DOHH2 (cell line): ENCODE measurements around the gene CLDN2.

ENCODE experiments used
- H3F3A ChIP-seq: fragments of 200-600 bp; sonication (generic), shearing (Covaris generic); 2 replicates; pipeline ENCODE4 v1.6.0; 2016; ENCODE audit warnings: antibody characterized with exemption, mild to moderate bottlenecking; ENCODE audit not compliant: control insufficient read depth, insufficient read depth
- H3K27ac ChIP-seq: fragments of 200-600 bp; sonication (generic); 2 replicates; pipeline ENCODE4 v1.5.1; 2014; ENCODE audit warnings: low read depth, mild to moderate bottlenecking, low read length, moderate library complexity
- H3K27me3 ChIP-seq: fragments of 200-600 bp; sonication (generic); 2 replicates; pipeline ENCODE4 v1.6.1; 2014; ENCODE audit warnings: mild to moderate bottlenecking, low read length, mixed read lengths; ENCODE audit not compliant: control insufficient read depth
- H3K36me3 ChIP-seq: fragments of 200-600 bp; sonication (generic); 2 replicates; pipeline ENCODE4 v1.6.1; 2014; ENCODE audit warnings: mild to moderate bottlenecking, low read length, moderate library complexity, mixed read lengths; ENCODE audit not compliant: control insufficient read depth
- H3K4me1 ChIP-seq: fragments of 200-600 bp; sonication (generic); 2 replicates; pipeline ENCODE4 v1.6.1; 2014; ENCODE audit warnings: mild to moderate bottlenecking, low read length, mixed read lengths; ENCODE audit not compliant: control insufficient read depth
- H3K4me2 ChIP-seq: fragments of 200-600 bp; sonication (generic); 2 replicates; pipeline ENCODE4 v1.6.0; 2014; ENCODE audit warnings: mild to moderate bottlenecking, low read length, moderate library complexity
- H3K4me3 ChIP-seq: fragments of 200-600 bp; sonication (generic); 2 replicates; pipeline ENCODE4 v1.5.1; 2014; ENCODE audit warnings: mild to moderate bottlenecking, low read length, mixed read lengths
- H3K79me2 ChIP-seq: fragments of 200-600 bp; sonication (generic); 2 replicates; pipeline ENCODE4 v1.6.1; 2014; ENCODE audit warnings: mild to moderate bottlenecking, low read length, mixed read lengths; ENCODE audit not compliant: control insufficient read depth
- H3K9me2 ChIP-seq: fragments of 200-600 bp; sonication (generic); replicated peaks from 2 replicates; pipeline ENCODE4 v1.6.1; 2014; ENCODE audit warnings: mild to moderate bottlenecking, low read length, mixed read lengths; ENCODE audit not compliant: control insufficient read depth
- H3K9me3 ChIP-seq: fragments of 200-600 bp; sonication (generic); 2 replicates; pipeline ENCODE4 v1.6.1; 2014; ENCODE audit warnings: antibody characterized with exemption, low read length, mixed read lengths; ENCODE audit not compliant: control insufficient read depth, insufficient read depth
- H4K20me1 ChIP-seq: fragments of 200-600 bp; sonication (generic); 2 replicates; pipeline ENCODE4 v1.6.0; 2014; ENCODE audit warnings: low read depth, mild to moderate bottlenecking, antibody characterized with exemption, low read length, moderate library complexity; ENCODE audit not compliant: control insufficient read depth, insufficient read depth
- EZH2phosphoT487 ChIP-seq: fragments of 200-600 bp; sonication (generic); IDR thresholded peaks from 2 replicates; pipeline ENCODE4 v1.6.1; 2017; ENCODE audit warnings: borderline replicate concordance, mild to moderate bottlenecking, antibody characterized with exemption, low read length, moderate library complexity, mixed read lengths
- TF ChIP-seq, protein P1 (sequence below): fragments of 200-600 bp; sonication (generic); IDR thresholded peaks from one replicate; pipeline ENCODE4 v1.5.1; 2014; ENCODE audit warnings: antibody characterized with exemption, mild to moderate bottlenecking, low read depth, low read length; ENCODE audit not compliant: poor library complexity, severe bottlenecking

Gene CLDN2

DNA sequence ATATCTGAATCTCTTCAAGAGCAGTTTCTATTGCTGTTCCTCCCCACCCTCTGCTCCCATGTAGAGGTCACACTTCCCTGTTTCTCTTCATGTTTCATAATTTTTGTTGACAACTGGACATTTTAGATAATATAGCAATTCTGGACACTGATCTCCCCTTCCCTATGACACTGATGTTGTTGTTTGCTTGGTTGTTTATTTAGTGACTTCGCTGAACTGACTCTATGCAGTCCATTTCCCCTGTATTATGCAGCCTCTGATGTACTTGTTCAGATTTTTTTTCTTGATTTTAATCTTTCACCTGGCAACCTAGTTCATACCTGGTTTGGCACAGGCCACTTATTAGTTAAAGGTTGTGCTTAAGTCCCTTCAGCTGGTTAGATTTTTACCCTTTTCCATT lies 29.2 kb downstream of the CLDN2 start:
- Histone ChIP-seq H3K4me1 (no peaks in the 10 kb centered on the region), H3K79me2 (no peaks in the 10 kb centered on the region), H3K9me2 (no peaks in the 10 kb centered on the region), H3K4me2 (no peak overlapping the region), H3K27me3 (no peaks in the 10 kb centered on the region), H4K20me1 (no peaks in the 10 kb centered on the region), H3K36me3 (no peaks in the 10 kb centered on the region), H3K9me3 (no peaks in the 10 kb centered on the region), H3K27ac (no peak overlapping the region), H3F3A (no peaks in the 10 kb centered on the region), H3K4me3 (no peak overlapping the region)
- TF ChIP-seq EZH2phosphoT487: no peak
- TF ChIP-seq, protein P1, sequence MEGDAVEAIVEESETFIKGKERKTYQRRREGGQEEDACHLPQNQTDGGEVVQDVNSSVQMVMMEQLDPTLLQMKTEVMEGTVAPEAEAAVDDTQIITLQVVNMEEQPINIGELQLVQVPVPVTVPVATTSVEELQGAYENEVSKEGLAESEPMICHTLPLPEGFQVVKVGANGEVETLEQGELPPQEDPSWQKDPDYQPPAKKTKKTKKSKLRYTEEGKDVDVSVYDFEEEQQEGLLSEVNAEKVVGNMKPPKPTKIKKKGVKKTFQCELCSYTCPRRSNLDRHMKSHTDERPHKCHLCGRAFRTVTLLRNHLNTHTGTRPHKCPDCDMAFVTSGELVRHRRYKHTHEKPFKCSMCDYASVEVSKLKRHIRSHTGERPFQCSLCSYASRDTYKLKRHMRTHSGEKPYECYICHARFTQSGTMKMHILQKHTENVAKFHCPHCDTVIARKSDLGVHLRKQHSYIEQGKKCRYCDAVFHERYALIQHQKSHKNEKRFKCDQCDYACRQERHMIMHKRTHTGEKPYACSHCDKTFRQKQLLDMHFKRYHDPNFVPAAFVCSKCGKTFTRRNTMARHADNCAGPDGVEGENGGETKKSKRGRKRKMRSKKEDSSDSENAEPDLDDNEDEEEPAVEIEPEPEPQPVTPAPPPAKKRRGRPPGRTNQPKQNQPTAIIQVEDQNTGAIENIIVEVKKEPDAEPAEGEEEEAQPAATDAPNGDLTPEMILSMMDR: no peak

DNA sequence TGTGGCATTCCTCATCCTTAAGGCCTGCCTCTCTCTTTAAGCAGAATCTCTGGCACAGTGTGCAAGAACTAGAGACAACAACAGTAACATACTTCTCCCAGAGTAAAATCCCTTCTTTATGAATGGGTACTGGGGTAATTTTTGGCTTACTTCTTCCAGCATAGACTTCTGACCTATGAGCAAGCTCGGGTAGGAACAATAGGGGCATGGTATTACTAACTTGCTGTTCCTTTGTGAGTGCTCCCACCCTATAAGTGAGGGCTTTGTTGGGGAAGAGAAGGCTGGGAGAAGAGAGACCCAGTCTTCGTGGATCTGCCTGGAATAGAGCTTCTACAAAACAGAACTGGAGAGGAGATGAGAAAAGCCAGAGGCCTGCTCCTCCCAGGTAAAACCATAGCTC lies 30.2 kb downstream of the CLDN2 start:
- TF ChIP-seq, protein P1: no peak
- no peak for TF ChIP-seq EZH2phosphoT487
- H3K27ac ChIP-seq: no peak overlapping the region

DNA sequence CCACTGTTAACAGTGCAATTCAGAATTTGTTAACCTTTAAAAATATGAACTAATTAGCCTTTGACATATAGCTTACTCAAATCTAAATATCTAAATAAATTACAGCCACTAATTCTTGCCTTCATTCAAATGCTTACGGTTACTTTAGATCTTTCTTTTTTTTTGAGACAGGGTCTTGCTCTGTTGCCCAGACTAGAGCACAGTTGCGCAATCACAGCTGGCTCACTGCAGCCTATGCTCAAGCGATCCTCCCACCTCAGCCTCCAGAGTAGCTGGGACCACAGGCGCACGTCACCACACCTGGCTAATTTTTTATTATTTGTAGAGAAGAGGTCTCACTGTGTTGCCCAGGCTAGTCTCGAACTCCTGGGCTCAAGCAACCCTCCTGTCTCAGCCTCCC lies 31.0 kb downstream of the CLDN2 start:
- no peaks in the 10 kb centered on the region for H3K27me3 ChIP-seq
- no peaks in the 10 kb centered on the region for H3K9me2 ChIP-seq
- no peaks in the 10 kb centered on the region for H3K79me2 ChIP-seq
- no peak overlapping the region for H3K27ac ChIP-seq
- no peaks in the 10 kb centered on the region for H3F3A ChIP-seq
- H4K20me1 ChIP-seq: no peaks in the 10 kb centered on the region
- no peak overlapping the region for H3K4me2 ChIP-seq
- H3K4me1 ChIP-seq: no peaks in the 10 kb centered on the region
- TF ChIP-seq, protein P1: no peak
- TF ChIP-seq EZH2phosphoT487: no peak
- no peaks in the 10 kb centered on the region for H3K36me3 ChIP-seq
- no peaks in the 10 kb centered on the region for H3K9me3 ChIP-seq
- H3K4me3 ChIP-seq: no peak overlapping the region

More for the DNA sequence above, 30.2 kb downstream of the CLDN2 start:
- Histone ChIP-seq H3K4me1 (no peaks in the 10 kb centered on the region), H3K9me3 (no peaks in the 10 kb centered on the region), H3K9me2 (no peaks in the 10 kb centered on the region), H3K79me2 (no peaks in the 10 kb centered on the region), H4K20me1 (no peaks in the 10 kb centered on the region), H3K27me3 (no peaks in the 10 kb centered on the region), H3F3A (no peaks in the 10 kb centered on the region), H3K4me3 (no peak overlapping the region), H3K4me2 (no peak overlapping the region), H3K36me3 (no peaks in the 10 kb centered on the region)

DNA sequence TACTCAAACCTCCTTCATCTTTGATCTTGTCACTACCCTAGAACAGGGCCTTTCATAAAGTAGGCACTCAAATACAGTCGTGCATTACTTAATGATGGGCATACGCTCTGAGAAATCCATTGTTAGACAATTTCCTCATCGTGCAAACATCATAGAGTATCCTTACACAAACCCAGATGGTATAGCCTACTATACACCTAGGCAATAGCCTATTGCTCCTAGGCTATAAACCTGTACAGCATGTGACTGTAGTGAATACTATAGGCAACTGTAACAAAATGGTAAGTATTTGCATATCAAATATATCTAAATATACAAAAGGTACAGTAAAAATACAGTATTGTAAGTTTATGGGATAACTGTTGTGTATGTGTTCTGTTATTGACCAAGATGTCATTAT lies 31.9 kb downstream of the CLDN2 start:
- Histone ChIP-seq H3K27ac (no peak overlapping the region), H3K79me2 (no peaks in the 10 kb centered on the region), H3K36me3 (no peaks in the 10 kb centered on the region), H3K27me3 (no peaks in the 10 kb centered on the region), H3K4me3 (no peak overlapping the region), H3K4me2 (no peak overlapping the region), H4K20me1 (no peaks in the 10 kb centered on the region), H3K9me3 (no peaks in the 10 kb centered on the region), H3F3A (no peaks in the 10 kb centered on the region), H3K4me1 (no peaks in the 10 kb centered on the region), H3K9me2 (no peaks in the 10 kb centered on the region)
- TF ChIP-seq EZH2phosphoT487: no peak
- TF ChIP-seq, protein P1: no peak
